Right lobe of liver (tissue), 4 donors: Measurements from ENCODE around the gene KCTD2.

Experiments used
- POLR2A ChIP-seq: fragments of 450-650 bp; IDR thresholded peaks from one replicate; pipeline ENCODE4 v1.6.1; 2017; ENCODE audit warnings: antibody characterized with exemption, mild to moderate bottlenecking
- TF ChIP-seq, protein P1 (sequence below), 4 donors: fragments of 200-600 bp in 3 of 4; fragments of 450-650 bp in 1 of 4; IDR thresholded peaks; one replicate each; pipeline versions ENCODE4 v1.5.1 to v1.8.0; 2016 to 2022; ENCODE audit warnings: antibody characterized with exemption in 4 of 4, mild to moderate bottlenecking in 2 of 4
- donor health status: DM: no; HTN: no; CAD: no.
- donor health status: DM: no; HTN: no; CAD: no.
- donor health status: DM: no; HTN: yes; CAD: no.

- TF ChIP-seq, protein P1, sequence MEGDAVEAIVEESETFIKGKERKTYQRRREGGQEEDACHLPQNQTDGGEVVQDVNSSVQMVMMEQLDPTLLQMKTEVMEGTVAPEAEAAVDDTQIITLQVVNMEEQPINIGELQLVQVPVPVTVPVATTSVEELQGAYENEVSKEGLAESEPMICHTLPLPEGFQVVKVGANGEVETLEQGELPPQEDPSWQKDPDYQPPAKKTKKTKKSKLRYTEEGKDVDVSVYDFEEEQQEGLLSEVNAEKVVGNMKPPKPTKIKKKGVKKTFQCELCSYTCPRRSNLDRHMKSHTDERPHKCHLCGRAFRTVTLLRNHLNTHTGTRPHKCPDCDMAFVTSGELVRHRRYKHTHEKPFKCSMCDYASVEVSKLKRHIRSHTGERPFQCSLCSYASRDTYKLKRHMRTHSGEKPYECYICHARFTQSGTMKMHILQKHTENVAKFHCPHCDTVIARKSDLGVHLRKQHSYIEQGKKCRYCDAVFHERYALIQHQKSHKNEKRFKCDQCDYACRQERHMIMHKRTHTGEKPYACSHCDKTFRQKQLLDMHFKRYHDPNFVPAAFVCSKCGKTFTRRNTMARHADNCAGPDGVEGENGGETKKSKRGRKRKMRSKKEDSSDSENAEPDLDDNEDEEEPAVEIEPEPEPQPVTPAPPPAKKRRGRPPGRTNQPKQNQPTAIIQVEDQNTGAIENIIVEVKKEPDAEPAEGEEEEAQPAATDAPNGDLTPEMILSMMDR (IDR thresholded peaks at IDR 0.05) = no peak
- no peak for TF ChIP-seq POLR2A
Observed at GRCh38 chr17:75039238-75039637, 7.8 kb upstream of the KCTD2 start.
